Sigmoid colon (tissue), 4 donors: ENCODE data around the gene MYO19.
A peak's percentile ranks its signal among the peaks of the same experiment; 100 is the strongest.

Source experiments
- EP300 ChIP-seq, 4 donors: sonication (generic); formaldehyde crosslinking; IDR thresholded peaks; one replicate each; pipeline ENCODE4 v1.6.1; 2017; ENCODE audit warnings: antibody characterized with exemption in 4 of 4
- POLR2A ChIP-seq, 2 donors: fragments of 450-650 bp; IDR thresholded peaks; one replicate each; pipeline ENCODE4 v1.6.1; 2016; ENCODE audit warnings: antibody characterized with exemption in 2 of 2, mild to moderate bottlenecking in 2 of 2, moderate library complexity in 2 of 2
- POLR2AphosphoS5 ChIP-seq, 4 donors: sonication (generic); formaldehyde crosslinking; IDR thresholded peaks; one replicate each; pipeline ENCODE4 v1.6.1; 2017; ENCODE audit warnings: antibody characterized with exemption in 4 of 4
- TF ChIP-seq, protein P1 (sequence below), 4 experiments: fragments of 450-650 bp in 3 of 4; fragments of 200-600 bp in 1 of 4; IDR thresholded peaks; one replicate each; pipeline ENCODE4 v1.5.1; 2016 to 2019; ENCODE audit warnings: antibody characterized with exemption in 4 of 4, mild to moderate bottlenecking in 3 of 4, moderate library complexity in 2 of 4

- TF ChIP-seq, protein P1, sequence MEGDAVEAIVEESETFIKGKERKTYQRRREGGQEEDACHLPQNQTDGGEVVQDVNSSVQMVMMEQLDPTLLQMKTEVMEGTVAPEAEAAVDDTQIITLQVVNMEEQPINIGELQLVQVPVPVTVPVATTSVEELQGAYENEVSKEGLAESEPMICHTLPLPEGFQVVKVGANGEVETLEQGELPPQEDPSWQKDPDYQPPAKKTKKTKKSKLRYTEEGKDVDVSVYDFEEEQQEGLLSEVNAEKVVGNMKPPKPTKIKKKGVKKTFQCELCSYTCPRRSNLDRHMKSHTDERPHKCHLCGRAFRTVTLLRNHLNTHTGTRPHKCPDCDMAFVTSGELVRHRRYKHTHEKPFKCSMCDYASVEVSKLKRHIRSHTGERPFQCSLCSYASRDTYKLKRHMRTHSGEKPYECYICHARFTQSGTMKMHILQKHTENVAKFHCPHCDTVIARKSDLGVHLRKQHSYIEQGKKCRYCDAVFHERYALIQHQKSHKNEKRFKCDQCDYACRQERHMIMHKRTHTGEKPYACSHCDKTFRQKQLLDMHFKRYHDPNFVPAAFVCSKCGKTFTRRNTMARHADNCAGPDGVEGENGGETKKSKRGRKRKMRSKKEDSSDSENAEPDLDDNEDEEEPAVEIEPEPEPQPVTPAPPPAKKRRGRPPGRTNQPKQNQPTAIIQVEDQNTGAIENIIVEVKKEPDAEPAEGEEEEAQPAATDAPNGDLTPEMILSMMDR (IDR thresholded peaks at IDR 0.05): no peak
- TF ChIP-seq POLR2AphosphoS5 (IDR thresholded peaks at IDR 0.05) (peak; percentile 59 to 89 (median 80)), POLR2A (IDR thresholded peaks at IDR 0.05) (peak; percentile 26 to 34), EP300 (IDR thresholded peaks at IDR 0.05) (no peak)
These were observed 48.2 kb downstream of the MYO19 start, which contains the start of gene ZNHIT3 for GRCh38 chr17:36486204-36487194.
